H1 (cell line): ENCODE results near the gene PSME2. TPM values are rescaled to one million over a fixed set of nuclear protein-coding genes. Genes with fewer than 3 reads are reported as not detected.

ENCODE experiments used
- CTCF ChIA-PET: fragments of 300-600 bp; sonication (Branson Sonifier 250); formaldehyde crosslinking; loops from one replicate; lab custom pipeline; 2021; ENCODE audit not compliant: partially characterized antibody; lab: Charles Lee
- POLR2A ChIA-PET: fragments of 300-600 bp; sonication (Branson Sonifier 250); formaldehyde crosslinking; loops from one replicate; lab custom pipeline; 2021; ENCODE audit warnings: inconsistent platforms; ENCODE audit not compliant: partially characterized antibody; lab: Charles Lee
- DNase-seq, 2 experiments: peaks; one replicate each; pipeline versions ENCODE4 v3.0.0 to v3.0.0-alpha.2; 2010 to 2022; ENCODE audit warnings: low spot score in 2 of 2, low read depth in 1 of 2, mixed read lengths in 1 of 2
- FAIRE-seq: peaks from 2 replicates; lab custom pipeline; 2011; peaks lifted over from hg19 to GRCh38; lab: Jason Lieb, UNC
- H2AFZ ChIP-seq: 2 replicates; pipeline ENCODE4 v1.8.1; 2012; ENCODE audit warnings: low read length, inconsistent platforms
- H2AK5ac ChIP-seq: 2 replicates; pipeline ENCODE4 v1.6.1; 2013; ENCODE audit warnings: low read depth, low read length
- H2BK120ac ChIP-seq: replicated peaks from 2 replicates; pipeline ENCODE3; 2013; ENCODE audit warnings: low read depth, low read length, inconsistent platforms
- H2BK12ac ChIP-seq: 2 replicates; pipeline ENCODE4 v1.6.1; 2013; ENCODE audit warnings: low read depth, low read length
- H2BK15ac ChIP-seq: 2 replicates; pipeline ENCODE4 v1.6.1; 2013; ENCODE audit warnings: low read length
- H2BK20ac ChIP-seq: 2 replicates; pipeline ENCODE4 v1.6.1; 2013; ENCODE audit warnings: low read length
- H2BK5ac ChIP-seq: 2 replicates; pipeline ENCODE4 v1.6.1; 2013; ENCODE audit warnings: low read depth, low read length
- H3K14ac ChIP-seq: 2 replicates; pipeline ENCODE4 v1.6.1; 2013; ENCODE audit warnings: inconsistent platforms; ENCODE audit not compliant: insufficient read length
- H3K18ac ChIP-seq: 2 replicates; pipeline ENCODE4 v1.6.1; 2013; ENCODE audit warnings: low read length; ENCODE audit errors: extremely low read depth
- H3K23ac ChIP-seq: 2 replicates; pipeline ENCODE4 v1.6.1; 2013; ENCODE audit warnings: inconsistent platforms; ENCODE audit not compliant: insufficient read length
- H3K23me2 ChIP-seq: 2 replicates; pipeline ENCODE4 v1.6.1; 2013; ENCODE audit warnings: low read depth, low read length
- H3K27ac ChIP-seq: 2 replicates; pipeline ENCODE4 v1.6.1; 2011; ENCODE audit warnings: low read depth, low read length, inconsistent platforms
- H3K27me3 ChIP-seq, 4 experiments: replicated peaks in 1 of 4; 1 replicate in 1 of 4; 2 replicates in 3 of 4; pipeline versions ENCODE4 v1.6.1 to v1.8.1; 2011 to 2013; ENCODE audit warnings: low read length in 3 of 4, mild to moderate bottlenecking in 3 of 4, inconsistent platforms in 2 of 4, mixed read lengths in 2 of 4, moderate library complexity in 1 of 4; ENCODE audit not compliant: control insufficient read depth in 3 of 4, insufficient read depth in 3 of 4; ENCODE audit errors: extremely low read depth in 1 of 4
- H3K36me3 ChIP-seq, 4 experiments: 2 replicates each; pipeline versions ENCODE4 v1.6.1 to v1.8.1; 2011 to 2013; ENCODE audit warnings: mild to moderate bottlenecking in 4 of 4, low read length in 3 of 4, moderate library complexity in 2 of 4, control low read depth in 1 of 4, inconsistent platforms in 1 of 4; ENCODE audit not compliant: insufficient read depth in 4 of 4, control insufficient read depth in 2 of 4
- H3K4ac ChIP-seq: replicated peaks from 2 replicates; pipeline ENCODE3; 2013; ENCODE audit warnings: low read length, low read depth, mixed read lengths, inconsistent platforms; ENCODE audit not compliant: insufficient read length
- H3K4me1 ChIP-seq, 4 experiments: replicated peaks in 1 of 4; 1 replicate in 1 of 4; 2 replicates in 3 of 4; pipeline versions ENCODE4 v1.6.1 to v1.8.1; 2011 to 2013; ENCODE audit warnings: low read length in 3 of 4, inconsistent platforms in 2 of 4, mixed read lengths in 1 of 4; ENCODE audit not compliant: insufficient read depth in 4 of 4, control insufficient read depth in 3 of 4
- H3K4me2 ChIP-seq, 2 experiments: 2 replicates each; pipeline versions ENCODE4 v1.6.1 to v1.8.1; 2011 to 2013; ENCODE audit warnings: low read depth in 2 of 2, low read length in 2 of 2, control low read depth in 1 of 2, inconsistent platforms in 1 of 2, mild to moderate bottlenecking in 1 of 2; ENCODE audit not compliant: insufficient read depth in 1 of 2
- H3K4me3 ChIP-seq, 4 experiments: fragments of 200-600, 300-600 bp in 1 of 4; sonication (generic), shearing (Covaris generic), sonication (Bioruptor Twin) in 1 of 4; 2 replicates each; pipeline versions ENCODE4 v1.5.1 to v1.8.1; 2011 to 2016; ENCODE audit warnings: low read length in 4 of 4, low read depth in 3 of 4, control low read depth in 2 of 4, inconsistent platforms in 2 of 4, mild to moderate bottlenecking in 2 of 4, mixed read lengths in 1 of 4, moderate library complexity in 1 of 4; ENCODE audit not compliant: insufficient read depth in 2 of 4; ENCODE audit errors: extremely low read depth in 1 of 4
- H3K56ac ChIP-seq: replicated peaks from 2 replicates; pipeline ENCODE3; 2013; ENCODE audit warnings: low read depth, mild to moderate bottlenecking, mixed read lengths, low read length, inconsistent platforms; ENCODE audit not compliant: insufficient read length
- H3K79me1 ChIP-seq: 2 replicates; pipeline ENCODE4 v1.6.1; 2013; ENCODE audit warnings: low read depth, low read length, control low read depth
- H3K79me2 ChIP-seq, 2 experiments: 2 replicates each; pipeline versions ENCODE4 v1.6.1 to v1.8.1; 2012 to 2013; ENCODE audit warnings: low read length in 2 of 2, mild to moderate bottlenecking in 2 of 2, inconsistent platforms in 1 of 2; ENCODE audit not compliant: insufficient read depth in 2 of 2, control insufficient read depth in 1 of 2
- H3K9ac ChIP-seq, 4 experiments: replicated peaks in 1 of 4; 1 replicate in 1 of 4; 2 replicates in 3 of 4; pipeline versions ENCODE4 v1.6.1 to v1.8.1; 2011 to 2013; ENCODE audit warnings: low read depth in 3 of 4, low read length in 3 of 4, control low read depth in 2 of 4, mild to moderate bottlenecking in 2 of 4, moderate library complexity in 2 of 4, inconsistent platforms in 1 of 4; ENCODE audit errors: extremely low read depth in 1 of 4
- H3K9me3 ChIP-seq, 2 experiments: 2 replicates each; pipeline versions ENCODE4 v1.6.1 to v1.8.1; 2012 to 2013; ENCODE audit warnings: mild to moderate bottlenecking in 2 of 2, moderate library complexity in 2 of 2, control low read depth in 1 of 2, inconsistent platforms in 1 of 2, low read depth in 1 of 2, low read length in 1 of 2, mixed read lengths in 1 of 2; ENCODE audit not compliant: insufficient read depth in 2 of 2
- H4K20me1 ChIP-seq, 2 experiments: replicated peaks in 1 of 2; 2 replicates each; pipeline versions ENCODE3 to v1.8.1; 2011 to 2013; ENCODE audit warnings: inconsistent platforms in 2 of 2, low read length in 2 of 2, mild to moderate bottlenecking in 1 of 2; ENCODE audit not compliant: insufficient read depth in 2 of 2, control insufficient read depth in 1 of 2
- H4K5ac ChIP-seq: 2 replicates; pipeline ENCODE4 v1.6.1; 2013; ENCODE audit warnings: low read length, low read depth, mixed read lengths, inconsistent platforms; ENCODE audit not compliant: insufficient read length
- H4K8ac ChIP-seq: 2 replicates; pipeline ENCODE4 v1.8.0; 2013; ENCODE audit warnings: mild to moderate bottlenecking, moderate library complexity, low read length, inconsistent platforms; ENCODE audit not compliant: insufficient read depth; ENCODE audit errors: extremely low read depth
- H4K91ac ChIP-seq: replicated peaks from 2 replicates; pipeline ENCODE3; 2013; ENCODE audit warnings: low read length, mixed read lengths, inconsistent platforms; ENCODE audit not compliant: insufficient read length
- CBX8 ChIP-seq: fragments of 300-800, 300-1000 bp; sonication (generic); IDR thresholded peaks from 2 replicates; pipeline ENCODE4 v1.7.1; 2016; ENCODE audit warnings: low read depth, low read length, borderline replicate concordance
- CHD1 ChIP-seq: IDR thresholded peaks from 2 replicates; pipeline ENCODE4 v1.6.1; 2012; ENCODE audit warnings: low read depth, low read length, improper control_type of control experiment
- CHD2 ChIP-seq: IDR thresholded peaks from 2 replicates; pipeline ENCODE4 v1.6.1; 2012; ENCODE audit warnings: low read length, improper control_type of control experiment
- CREB1 ChIP-seq: IDR thresholded peaks from 2 replicates; pipeline ENCODE4 v1.6.1; 2012; ENCODE audit warnings: inconsistent platforms
- EGR1 ChIP-seq: IDR thresholded peaks from 2 replicates; pipeline ENCODE4 v1.6.1; 2011; ENCODE audit warnings: low read depth, low read length, borderline replicate concordance
- GABPA ChIP-seq: IDR thresholded peaks from 2 replicates; pipeline ENCODE4 v1.6.1; 2011; ENCODE audit warnings: mild to moderate bottlenecking, low read length, moderate library complexity, borderline replicate concordance; ENCODE audit not compliant: insufficient read depth
- JUN ChIP-seq: IDR thresholded peaks from 2 replicates; pipeline ENCODE4 v1.6.1; 2011; ENCODE audit warnings: low read depth, mild to moderate bottlenecking, improper control_type of control experiment, low read length
- KDM1A ChIP-seq: fragments of 200-600, 300-600 bp; sonication (generic); IDR thresholded peaks from 2 replicates; pipeline ENCODE4 v1.7.1; 2016; ENCODE audit warnings: mild to moderate bottlenecking, low read length, borderline replicate concordance
- KDM4A ChIP-seq: IDR thresholded peaks from one replicate; pipeline ENCODE4 v1.7.1; 2012; ENCODE audit warnings: low read depth, mild to moderate bottlenecking, moderate library complexity, low read length, inconsistent platforms; ENCODE audit not compliant: severe bottlenecking
- KDM5A ChIP-seq: fragments of 200-600 bp; IDR thresholded peaks from 2 replicates; pipeline ENCODE4 v1.7.1; 2012; ENCODE audit warnings: mild to moderate bottlenecking, low read length, inconsistent platforms, mixed read lengths
- NRF1 ChIP-seq: IDR thresholded peaks from 2 replicates; pipeline ENCODE4 v1.6.1; 2011; ENCODE audit warnings: mild to moderate bottlenecking, low read depth, low read length, improper control_type of control experiment
- SP1 ChIP-seq: IDR thresholded peaks from 2 replicates; pipeline ENCODE4 v1.6.1; 2011; ENCODE audit warnings: low read depth, low read length
- TAF1 ChIP-seq: IDR thresholded peaks from 2 replicates; pipeline ENCODE4 v1.6.1; 2011; ENCODE audit warnings: mild to moderate bottlenecking, low read depth, low read length
- WGBS, 2 experiments: shearing (Covaris generic) in 1 of 2; methylation state at CpG; one replicate each; pipeline versions ENCODE4 v1.1.6 to v1.1.7; 2013 to 2015; ENCODE audit warnings: low lambda C conversion rate in 2 of 2, mixed read lengths in 2 of 2, inconsistent platforms in 1 of 2, low coverage in 1 of 2, missing lambda C conversion rate in 1 of 2; ENCODE audit not compliant: insufficient replicate concordance in 2 of 2, insufficient coverage in 1 of 2, insufficient read length in 1 of 2; ENCODE audit errors: extremely low coverage in 1 of 2, missing lambda C conversion rate in 1 of 2; 5-methylcytosine and 5-hydroxymethylcytosine counted together
- polyA plus RNA-seq, 7 experiments: library from polyadenylated mRNA; depleted of rRNA in 3 of 7; stranded (reverse) in 5 of 7; unstranded in 2 of 7; fragments of >200 nt in 5 of 7; fragments of 200-250 nt in 2 of 7; gene quantifications; 1 replicate in 5 of 7; 2 replicates in 1 of 7; 4 replicates in 1 of 7; pipeline versions ENCODE4 v1.2.1 to v1.2.3, GENCODE V29; 2011 to 2013; ENCODE audit warnings: missing spikeins in 2 of 7, mixed read lengths in 2 of 7
- total RNA-seq: library from RNA; stranded (reverse); fragmentation: NEBNext Ultra II Directional; extraction: Animal tissue kit (Norgen Biotek cat#: 25700); gene quantifications from 2 replicates; pipeline ENCODE4 v1.2.1, GENCODE V29; 2021
- TF ChIP-seq, protein P1 (sequence below): IDR thresholded peaks from 2 replicates; pipeline ENCODE4 v1.6.1; 2011; ENCODE audit warnings: low read length, improper control_type of control experiment

The PSME2 gene
- total and polyA plus RNA-seq, 2 of the 8 experiments (the other 6 are each of a cell fraction or from before 2014, with no cell fraction given), result 71.8 to 111 TPM

DNA sequence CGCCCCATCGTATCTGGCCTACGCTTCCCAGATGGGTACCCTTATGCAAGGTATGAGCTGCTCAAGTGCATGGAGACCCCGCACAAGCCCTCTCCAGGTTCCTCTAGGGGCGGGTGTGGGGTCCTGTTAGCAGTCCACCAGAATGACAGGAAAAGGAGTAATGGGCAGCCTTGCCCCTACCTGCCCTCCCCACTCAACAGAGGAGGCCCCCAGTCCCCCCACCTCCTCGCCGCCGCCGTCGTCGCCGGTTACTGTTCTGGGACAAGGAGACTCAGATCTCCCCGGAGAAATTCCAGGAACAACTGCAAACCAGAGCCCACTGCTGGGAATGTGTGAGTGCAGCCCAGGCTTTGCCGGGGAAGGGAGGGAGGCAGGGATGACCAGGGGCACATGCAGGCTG lies 31.5 kb upstream of the PSME2 start:
- Histone ChIP-seq H3K27ac (no peak overlapping the region), H4K20me1 (peaks cover 2 to 15% of the 10 kb centered on the region in 2 experiments), H3K18ac (no peak overlapping the region), H3K4me1 (peaks cover 0 to 2% (median 1%) of the 10 kb centered on the region in 4 experiments; a peak in 4 of 7 replicates), H2BK120ac (no peak overlapping the region), H3K4ac (no peak overlapping the region), H3K27me3 (no peaks in the 10 kb centered on the region), H3K4me2 (no peak overlapping the region), H3K56ac (no peak overlapping the region), H2BK12ac (no peak overlapping the region), H2BK5ac (no peak overlapping the region), H3K23ac (no peak overlapping the region), H2AK5ac (no peak overlapping the region), H3K36me3 (peaks cover 14 to 42% (median 37%) of the 10 kb centered on the region in 4 experiments), H3K9ac (no peak overlapping the region), H4K5ac (no peak overlapping the region), H2BK15ac (no peak overlapping the region), H3K9me3 (no peaks in the 10 kb centered on the region), H2AFZ (no peak overlapping the region), H3K79me1 (0 out of 2 replicates have a peak, but pooled peaks cover 2% of the 10 kb centered on the region), H4K91ac (no peak overlapping the region), H3K23me2 (no peaks in the 10 kb centered on the region), H3K4me3 (no peak overlapping the region), H2BK20ac (no peak overlapping the region), H4K8ac (peak overlapping the region; percentile 39; the same call in 1 of the 2 replicates), H3K79me2 (no peaks in the 10 kb centered on the region), H3K14ac (no peak overlapping the region)
- whole genome bisulfite sequencing, 2 experiments, result 96% methylated on average over 11 of the region's 14 CpGs; no CpG with 5 or more reads in 1 of the 2 experiments
- FAIRE-seq (no peak), DNase-seq (no peak)
- ChIA-PET CTCF (interaction anchor here (0.9 to 1.1 kb wide), 2 partner anchors 16 to 125 kb away, joined by 3 to 4 read pairs; partner anchors contain the start of gene IRF9), POLR2A (interaction anchor here (0.6 to 10.7 kb wide), 15 partner anchors 9 to 575 kb away, joined by 3 to 158 read pairs (median 4); partner anchors contain the start of genes IPO4, IRF9 and PSME2)
- no peak for TF ChIP-seq KDM1A
- no peak for TF ChIP-seq SP1
- TF ChIP-seq CBX8, result no peak
- TF ChIP-seq CREB1, result no peak
- TF ChIP-seq KDM5A, result no peak
- TF ChIP-seq, protein P1, sequence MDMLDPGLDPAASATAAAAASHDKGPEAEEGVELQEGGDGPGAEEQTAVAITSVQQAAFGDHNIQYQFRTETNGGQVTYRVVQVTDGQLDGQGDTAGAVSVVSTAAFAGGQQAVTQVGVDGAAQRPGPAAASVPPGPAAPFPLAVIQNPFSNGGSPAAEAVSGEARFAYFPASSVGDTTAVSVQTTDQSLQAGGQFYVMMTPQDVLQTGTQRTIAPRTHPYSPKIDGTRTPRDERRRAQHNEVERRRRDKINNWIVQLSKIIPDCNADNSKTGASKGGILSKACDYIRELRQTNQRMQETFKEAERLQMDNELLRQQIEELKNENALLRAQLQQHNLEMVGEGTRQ, result no peak
- TF ChIP-seq EGR1, result no peak
- TF ChIP-seq KDM4A, result no peak
- no peak for TF ChIP-seq GABPA
- TF ChIP-seq JUN, result no peak
- no peak for TF ChIP-seq CHD2
- no peak for TF ChIP-seq NRF1
- no peak for TF ChIP-seq CHD1
- no peak for TF ChIP-seq TAF1
